ENCODE measurements around the gene SHE. TPM values are rescaled to one million over a fixed set of nuclear protein-coding genes. Genes with fewer than 3 reads are reported as not detected.
"Not testable (repeated sequence)": the region's sequence is repeated elsewhere in the genome, so short reads cannot be mapped to it uniquely, and the experiment has no call there.

SHE gene
- 10 to 100 TPM in 4 of 10 donors, 1 to 10 TPM in 6; 6.3 to 13.3 (median 9.1) TPM for polyA plus RNA-seq (ENCODE audit: insufficient read length in 10 of 10)
- long read RNA-seq, donor 1, full-length matches to known transcripts: 1 of 1 reads
- long read RNA-seq, donor 1, partial matches to known transcripts: 0 of 1 reads
- long read RNA-seq, donor 1, other reads (novel, unspliced or antisense): 0 of 1 reads
- long read RNA-seq, donor 2, partial matches to known transcripts: 5 of 5 reads
- long read RNA-seq, donor 2, other reads (novel, unspliced or antisense): 0 of 5 reads
- long read RNA-seq, donor 3: 0 reads
- long read RNA-seq, donor 4: 0 reads
- long read RNA-seq, donor 5, full-length matches to known transcripts: 3 of 3 reads
- long read RNA-seq, donor 5, partial matches to known transcripts: 0 of 3 reads
- long read RNA-seq, donor 5, other reads (novel, unspliced or antisense): 0 of 3 reads
- long read RNA-seq, donor 6: 0 reads
- long read RNA-seq, donor 7, full-length matches to known transcripts: 2 of 2 reads
- long read RNA-seq, donor 7, partial matches to known transcripts: 0 of 2 reads
- long read RNA-seq, donor 7, other reads (novel, unspliced or antisense): 0 of 2 reads
- long read RNA-seq, donor 8, full-length matches to known transcripts: 1 of 1 reads
- long read RNA-seq, donor 8, partial matches to known transcripts: 0 of 1 reads
- long read RNA-seq, donor 8, other reads (novel, unspliced or antisense): 0 of 1 reads
- long read RNA-seq, donor 9: 0 reads

GRCh38 chr1:154502066-154502743, at the start of gene SHE, which contains the start of gene TDRD10:
TSS of gene SHE (minus strand) at chr1:154502412. CDS start at chr1:154502026, 386 bp downstream.
TSS of gene TDRD10 (plus strand) at chr1:154502219. CDS start at chr1:154506904, 4,685 bp downstream.
- DNase-seq: peak in 1 of 3 donors; percentile 66

GRCh38 chr1:154551474-154551873, 49.3 kb upstream of the SHE start:
- no peak for DNase-seq

GRCh38 chr1:154550657-154551056, 48.4 kb upstream of the SHE start:
- no peak for DNase-seq

GRCh38 chr1:154550070-154550469, 47.9 kb upstream of the SHE start:
- DNase-seq: no peak

- DNase-seq: no peak
Measured at GRCh38 chr1:154549202-154549770, 47.1 kb upstream of the SHE start.

- DNase-seq: no peak
Measured at GRCh38 chr1:154548028-154548427, 45.8 kb upstream of the SHE start.

- no peak for DNase-seq
Measured at GRCh38 chr1:154547105-154547732, 45.0 kb upstream of the SHE start.

- DNase-seq: peak in 1 of 3 donors; percentile 38
Measured at GRCh38 chr1:154546264-154547063, 44.3 kb upstream of the SHE start.

GRCh38 chr1:154541231-154541630, 39.0 kb upstream of the SHE start:
- no peak for DNase-seq

- no peak for DNase-seq
Measured at GRCh38 chr1:154539486-154540483, 37.6 kb upstream of the SHE start.

- no peak for DNase-seq
Measured at GRCh38 chr1:154536570-154536969, 34.4 kb upstream of the SHE start.

GRCh38 chr1:154533952-154534844, 32.0 kb upstream of the SHE start:
- DNase-seq: no peak

GRCh38 chr1:154531950-154532349, 29.7 kb upstream of the SHE start:
- not testable (repeated sequence) for DNase-seq

GRCh38 chr1:154529308-154529707, 27.1 kb upstream of the SHE start:
- no peak for DNase-seq

GRCh38 chr1:154527192-154527591, 25.0 kb upstream of the SHE start:
- DNase-seq: no peak

- DNase-seq: no peak
Measured at GRCh38 chr1:154524881-154525280, 22.7 kb upstream of the SHE start.

- no peak for DNase-seq
Measured at GRCh38 chr1:154521695-154522094, 19.5 kb upstream of the SHE start.

- no peak for DNase-seq
Measured at GRCh38 chr1:154520333-154520732, 18.1 kb upstream of the SHE start.

Data from muscle of back (tissue), 13 donors.